Lower lobe of right lung (tissue), 2 donors: ENCODE results near the gene SERINC3. TPM values are rescaled to one million over a fixed set of nuclear protein-coding genes. Genes with fewer than 3 reads are reported as not detected.

Experiments used
- ATAC-seq, 2 donors: fragments of 200-7000 bp; cut with Tn5 transposase; one replicate each; pipeline ENCODE4 v1.9.1; 2020 to 2022; ENCODE audit warnings: mild to moderate bottlenecking in 2 of 2, moderate library complexity in 2 of 2
- DNase-seq: peaks from one replicate; pipeline ENCODE4 v3.0.0-alpha.2; 2020
- H3K27ac ChIP-seq: fragments of 200-600 bp; one replicate; pipeline ENCODE4 v1.8.0; 2022
- H3K27me3 ChIP-seq: fragments of 200-600 bp; one replicate; pipeline ENCODE4 v1.8.0; 2022; ENCODE audit warnings: low read depth
- H3K36me3 ChIP-seq: fragments of 200-600 bp; one replicate; pipeline ENCODE4 v1.8.0; 2022; ENCODE audit warnings: mild to moderate bottlenecking
- H3K4me1 ChIP-seq: fragments of 200-600 bp; one replicate; pipeline ENCODE4 v1.8.0; 2022
- H3K4me3 ChIP-seq: fragments of 200-600 bp; one replicate; pipeline ENCODE4 v1.8.0; 2022; ENCODE audit warnings: mild to moderate bottlenecking
- H3K9me3 ChIP-seq: fragments of 200-600 bp; one replicate; pipeline ENCODE4 v1.8.0; 2022
- intact Hi-C: fragments of 100-400 bp; cut with DNase I; formaldehyde crosslinking; loops from one replicate; pipeline ENCODE4 v1.11.0; 2022
- total RNA-seq: library from RNA; stranded (reverse); fragmentation: NEBNext Ultra II Directional; extraction: Animal tissue kit (Norgen Biotek cat#: 25700); gene quantifications from one replicate; pipeline ENCODE4 v1.2.1, GENCODE V29; 2021
- TF ChIP-seq, protein P1 (sequence below): fragments of 200-600 bp; IDR thresholded peaks from one replicate; pipeline ENCODE4 v1.8.0; 2022; ENCODE audit warnings: antibody characterized with exemption, mild to moderate bottlenecking
- donor health status: DM: no; HTN: yes; CAD: no; lungs with severe emphysema.

SERINC3 gene
- total RNA-seq, 1 donor from 2014 or later: 133 TPM

DNA sequence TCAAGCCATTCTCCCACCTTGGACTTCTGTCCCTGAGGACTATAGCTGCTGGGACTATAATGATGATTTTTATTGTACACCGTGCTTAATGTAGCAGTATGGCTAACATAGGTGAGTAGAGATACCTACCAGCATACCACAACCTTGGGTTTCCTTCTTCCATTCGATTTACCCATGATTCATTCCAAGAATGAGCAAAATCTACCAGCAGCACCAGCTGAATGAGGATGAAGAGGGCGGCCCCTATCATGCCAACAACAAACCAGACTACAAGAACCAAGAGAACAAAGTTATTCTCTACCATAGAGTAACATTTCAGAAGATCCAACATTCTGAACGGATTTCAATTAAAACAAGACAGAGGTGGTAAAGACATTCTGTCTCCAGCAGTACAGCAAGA lies 12.1 kb downstream of the SERINC3 start:
- H3K27ac ChIP-seq: no peak overlapping the region
- H3K27me3 ChIP-seq: no peaks in the 10 kb centered on the region
- H3K36me3 ChIP-seq: peaks cover 95% of the 10 kb centered on the region
- no peak for ATAC-seq
- intact Hi-C loops: no loop called here
- peaks cover 8% of the 10 kb centered on the region for H3K4me1 ChIP-seq
- no peak for DNase-seq
- H3K9me3 ChIP-seq: no peaks in the 10 kb centered on the region
- no peak overlapping the region for H3K4me3 ChIP-seq
- TF ChIP-seq, protein P1, sequence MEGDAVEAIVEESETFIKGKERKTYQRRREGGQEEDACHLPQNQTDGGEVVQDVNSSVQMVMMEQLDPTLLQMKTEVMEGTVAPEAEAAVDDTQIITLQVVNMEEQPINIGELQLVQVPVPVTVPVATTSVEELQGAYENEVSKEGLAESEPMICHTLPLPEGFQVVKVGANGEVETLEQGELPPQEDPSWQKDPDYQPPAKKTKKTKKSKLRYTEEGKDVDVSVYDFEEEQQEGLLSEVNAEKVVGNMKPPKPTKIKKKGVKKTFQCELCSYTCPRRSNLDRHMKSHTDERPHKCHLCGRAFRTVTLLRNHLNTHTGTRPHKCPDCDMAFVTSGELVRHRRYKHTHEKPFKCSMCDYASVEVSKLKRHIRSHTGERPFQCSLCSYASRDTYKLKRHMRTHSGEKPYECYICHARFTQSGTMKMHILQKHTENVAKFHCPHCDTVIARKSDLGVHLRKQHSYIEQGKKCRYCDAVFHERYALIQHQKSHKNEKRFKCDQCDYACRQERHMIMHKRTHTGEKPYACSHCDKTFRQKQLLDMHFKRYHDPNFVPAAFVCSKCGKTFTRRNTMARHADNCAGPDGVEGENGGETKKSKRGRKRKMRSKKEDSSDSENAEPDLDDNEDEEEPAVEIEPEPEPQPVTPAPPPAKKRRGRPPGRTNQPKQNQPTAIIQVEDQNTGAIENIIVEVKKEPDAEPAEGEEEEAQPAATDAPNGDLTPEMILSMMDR: no peak

DNA sequence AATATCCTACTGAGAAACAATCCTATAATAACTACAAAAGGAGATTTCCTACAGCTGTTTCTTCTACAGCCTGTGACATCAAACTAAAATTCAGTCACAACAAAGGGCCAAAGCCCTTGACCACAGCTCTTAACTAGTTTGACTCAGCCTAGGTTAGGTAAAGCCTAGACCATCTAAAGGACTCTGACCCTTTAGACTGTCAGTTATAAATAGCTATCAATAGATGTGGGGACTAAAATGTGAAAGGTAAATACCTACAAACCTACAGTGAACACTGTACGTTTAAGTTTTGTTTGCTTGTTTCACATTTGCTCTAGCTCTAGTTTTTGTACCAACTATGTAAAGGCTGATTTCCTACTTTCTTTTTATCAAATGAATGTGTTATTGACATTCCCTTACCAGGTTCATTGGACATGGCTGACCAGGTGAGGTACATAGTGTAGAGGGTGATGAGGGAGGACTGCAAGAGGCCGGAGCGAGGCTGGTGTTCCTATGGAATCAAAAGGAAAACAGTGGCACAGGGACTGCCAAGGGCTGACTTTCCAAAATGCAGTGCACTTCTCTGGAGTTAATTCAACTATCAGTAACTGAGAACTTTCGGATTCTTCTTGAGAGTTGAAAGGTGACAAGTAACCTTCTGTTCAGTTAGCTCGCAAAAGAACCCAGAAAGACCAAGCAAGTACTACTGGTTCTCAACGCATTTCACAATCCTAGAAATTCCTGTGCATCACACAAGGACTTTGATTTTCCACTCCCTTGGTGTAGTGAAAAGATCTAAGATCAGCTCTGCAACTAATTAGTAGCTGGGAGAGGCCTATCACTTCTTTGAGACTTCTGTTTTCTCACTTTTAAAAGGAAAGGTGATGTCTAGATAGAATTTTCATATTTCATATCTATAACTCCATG lies 17.2 kb downstream of the SERINC3 start:
- Histone ChIP-seq H3K9me3 (no peaks in the 10 kb centered on the region), H3K27me3 (no peaks in the 10 kb centered on the region), H3K4me1 (no peaks in the 10 kb centered on the region), H3K36me3 (peaks cover 100% of the 10 kb centered on the region), H3K27ac (no peak overlapping the region), H3K4me3 (no peak overlapping the region)
- ATAC-seq: no peak
- TF ChIP-seq, protein P1: no peak
- intact Hi-C loops: no loop called here
- no peak for DNase-seq

DNA sequence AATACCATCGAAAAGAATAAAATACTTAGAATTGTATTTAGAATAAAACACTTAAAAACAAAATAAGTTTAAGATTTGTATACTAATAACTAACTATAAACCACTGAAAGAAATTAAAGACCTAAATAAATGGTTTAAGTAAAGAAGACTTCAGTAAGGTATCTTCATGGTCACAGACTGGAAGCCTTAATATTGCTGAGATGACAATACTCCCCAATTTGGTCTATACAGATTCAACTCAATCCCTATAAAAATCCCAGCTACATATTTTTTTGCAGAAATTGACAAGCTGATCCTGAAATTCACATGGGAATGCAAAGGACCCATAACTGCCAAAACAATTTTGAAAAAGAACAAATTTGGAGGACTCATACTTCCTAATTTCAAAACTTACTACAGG lies 18.9 kb downstream of the SERINC3 start:
- intact Hi-C loops: no loop called here
- no peak overlapping the region for H3K27ac ChIP-seq
- H3K36me3 ChIP-seq: peaks cover 100% of the 10 kb centered on the region
- H3K4me3 ChIP-seq: no peak overlapping the region
- ATAC-seq (no peak), DNase-seq (no peak)
- H3K27me3 ChIP-seq: no peaks in the 10 kb centered on the region
- no peaks in the 10 kb centered on the region for H3K4me1 ChIP-seq
- H3K9me3 ChIP-seq: no peaks in the 10 kb centered on the region
- TF ChIP-seq, protein P1: no peak

DNA sequence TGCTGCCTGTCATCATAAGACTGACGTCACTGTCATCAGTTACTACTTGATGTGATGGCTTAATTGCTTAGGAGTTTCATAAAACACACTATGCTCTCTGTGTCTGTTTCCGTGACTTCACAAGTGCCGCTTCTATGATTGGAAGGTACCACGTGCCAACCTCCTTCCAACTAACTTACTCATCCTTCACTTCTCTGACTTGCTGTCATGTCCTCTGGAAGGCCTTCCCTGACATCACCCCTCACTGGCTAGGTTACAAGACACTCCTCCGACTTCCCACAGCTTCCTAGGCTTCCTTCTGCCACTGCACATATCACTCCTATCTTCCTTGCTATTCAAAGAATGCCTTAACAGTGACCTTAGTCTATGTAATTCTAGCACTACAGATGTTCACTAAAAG lies 20.4 kb downstream of the SERINC3 start:
- no peak overlapping the region for H3K4me3 ChIP-seq
- TF ChIP-seq, protein P1: no peak
- intact Hi-C loops: no loop called here
- no peaks in the 10 kb centered on the region for H3K9me3 ChIP-seq
- H3K27me3 ChIP-seq: no peaks in the 10 kb centered on the region
- peaks cover 100% of the 10 kb centered on the region for H3K36me3 ChIP-seq
- no peaks in the 10 kb centered on the region for H3K4me1 ChIP-seq
- ATAC-seq (no peak), DNase-seq (no peak)
- H3K27ac ChIP-seq: no peak overlapping the region

DNA sequence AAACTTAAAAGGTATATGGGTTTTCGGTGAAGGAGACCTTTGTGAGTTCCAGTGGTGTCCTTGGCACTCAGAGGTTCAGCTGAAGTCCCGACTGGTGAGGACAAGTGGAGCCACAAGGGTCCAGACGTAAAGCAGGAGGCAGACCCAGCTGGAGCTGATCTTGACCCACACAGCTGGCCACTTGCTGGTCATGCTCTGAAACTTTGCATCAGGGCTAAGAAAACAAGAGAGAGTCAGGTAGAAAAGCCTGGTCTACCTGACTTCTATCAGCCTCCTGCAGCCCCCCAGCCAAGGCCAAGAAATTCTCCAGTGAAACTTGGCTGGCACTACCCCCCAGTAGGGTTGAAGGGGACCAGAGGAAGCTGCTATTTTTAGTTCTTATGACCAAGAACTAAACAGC lies 21.6 kb downstream of the SERINC3 start:
- no peak for ATAC-seq
- Histone ChIP-seq H3K27me3 (no peaks in the 10 kb centered on the region), H3K4me1 (no peaks in the 10 kb centered on the region), H3K4me3 (no peak overlapping the region), H3K27ac (no peak overlapping the region), H3K36me3 (peaks cover 100% of the 10 kb centered on the region), H3K9me3 (no peaks in the 10 kb centered on the region)
- TF ChIP-seq, protein P1: no peak
- DNase-seq: no peak
- intact Hi-C loops: no loop called here
